ENCODE results near the gene IL1R1. TPM values are rescaled to one million over a fixed set of nuclear protein-coding genes. Genes with fewer than 3 reads are reported as not detected.

Gene IL1R1
- total RNA-seq, 4 donors from 2014 or later, result 41.5 to 157 (median 56.6) TPM

- intact Hi-C loops (cut with DNase I), result no loop called here
- H3K27ac ChIP-seq (replicated peaks in 1 of 4), result no peak overlapping the region
- peaks cover 11 to 54% (median 21%) of the 10 kb centered on the region in 4 donors for H3K36me3 ChIP-seq
- TF ChIP-seq POLR2A (IDR thresholded peaks at IDR 0.05; ENCODE audit: low read depth) (no peak), POLR2AphosphoS5 (IDR thresholded peaks at IDR 0.05) (no peak)
- H3K4me1 ChIP-seq, result peaks cover 7 to 16% (median 12%) of the 10 kb centered on the region in 4 donors
- DNase-seq (ENCODE audit: extremely low spot score), result no peak
- no peaks in the 10 kb centered on the region for H3K27me3 ChIP-seq
- no peaks in the 10 kb centered on the region for H3K9me3 ChIP-seq
- 83% methylated on average over 1 of the region's 1 CpG for WGBS
- no peak overlapping the region for H3K4me3 ChIP-seq
Observed at GRCh38 chr2:102159295-102159694, 16.7 kb downstream of the IL1R1 start.

- no peak overlapping the region for H3K27ac ChIP-seq (replicated peaks in 1 of 4)
Observed at GRCh38 chr2:102166189-102166845, 23.8 kb downstream of the IL1R1 start.

GRCh38 chr2:102168026-102168771, 25.7 kb downstream of the IL1R1 start:
- H3K9me3 ChIP-seq, result no peaks in the 10 kb centered on the region
- TF ChIP-seq EP300 (IDR thresholded peaks at IDR 0.05) (no peak), POLR2A (IDR thresholded peaks at IDR 0.05; ENCODE audit: low read depth) (no peak), CTCF (IDR thresholded peaks at IDR 0.05) (no peak), POLR2AphosphoS5 (IDR thresholded peaks at IDR 0.05) (no peak)
- no peaks in the 10 kb centered on the region for H3K27me3 ChIP-seq
- DNase-seq (ENCODE audit: extremely low spot score), result no peak
- intact Hi-C loops (cut with DNase I), result no loop called here
- no peak overlapping the region for H3K27ac ChIP-seq (replicated peaks in 1 of 4)
- 94% methylated on average over 5 of the region's 5 CpGs for WGBS
- H3K36me3 ChIP-seq, result peaks cover 0 to 60% (median 41%) of the 10 kb centered on the region in 4 donors
- no peak overlapping the region for H3K4me3 ChIP-seq
- peaks cover 0 to 10% (median 3%) of the 10 kb centered on the region in 4 donors for H3K4me1 ChIP-seq

More at GRCh38 chr2:102166189-102166845, 23.8 kb downstream of the IL1R1 start:
- intact Hi-C loops (cut with DNase I), result loop anchor here (2.0 kb wide), 1 partner anchor 146 kb away; no protein-coding TSS in a partner anchor
- WGBS, result 31% methylated on average over 4 of the region's 4 CpGs
- Histone ChIP-seq H3K4me3 (no peak overlapping the region), H3K36me3 (peaks cover 0 to 41% (median 29%) of the 10 kb centered on the region in 4 donors), H3K4me1 (peaks cover 0 to 10% (median 3%) of the 10 kb centered on the region in 4 donors), H3K27me3 (no peaks in the 10 kb centered on the region), H3K9me3 (no peaks in the 10 kb centered on the region)
- no peak for DNase-seq (ENCODE audit: extremely low spot score)
- peak; percentile 42 to 67 (median 65) for TF ChIP-seq CTCF (IDR thresholded peaks at IDR 0.05)
- no peak for TF ChIP-seq POLR2A (IDR thresholded peaks at IDR 0.05; ENCODE audit: low read depth)
- TF ChIP-seq POLR2AphosphoS5 (IDR thresholded peaks at IDR 0.05), result peak in 1 of 2 donors; percentile 49
- TF ChIP-seq EP300 (IDR thresholded peaks at IDR 0.05), result no peak

GRCh38 chr2:102171946-102172345, 29.4 kb downstream of the IL1R1 start:
- intact Hi-C loops (cut with DNase I), result no loop called here

More at GRCh38 chr2:102171946-102172345, 29.4 kb downstream of the IL1R1 start:
- Histone ChIP-seq H3K9me3 (no peaks in the 10 kb centered on the region), H3K36me3 (peaks cover 8 to 92% (median 68%) of the 10 kb centered on the region in 4 donors), H3K27ac (replicated peaks in 1 of 4) (no peak overlapping the region), H3K4me1 (no peaks in the 10 kb centered on the region), H3K27me3 (no peaks in the 10 kb centered on the region), H3K4me3 (no peak overlapping the region)
- TF ChIP-seq CTCF (IDR thresholded peaks at IDR 0.05) (no peak), POLR2A (IDR thresholded peaks at IDR 0.05; ENCODE audit: low read depth) (no peak)
- WGBS, result 92% methylated on average over 5 of the region's 5 CpGs
- no peak for DNase-seq (ENCODE audit: extremely low spot score)

Measured in esophagus muscularis mucosa (tissue), 4 donors.